CD4-positive, alpha-beta T cell treated with Interleukin-17A for 4 hours (primary cell): Measurements from ENCODE around the gene IFT80.
"Not testable (repeated sequence)": the region's sequence is repeated elsewhere in the genome, so short reads cannot be mapped to it uniquely, and the experiment has no call there.

Experiments
- DNase-seq: peaks from one replicate; pipeline ENCODE4 v3.0.0-alpha.2; 2020; ENCODE audit warnings: mixed read lengths

The IFT80 gene

DNA sequence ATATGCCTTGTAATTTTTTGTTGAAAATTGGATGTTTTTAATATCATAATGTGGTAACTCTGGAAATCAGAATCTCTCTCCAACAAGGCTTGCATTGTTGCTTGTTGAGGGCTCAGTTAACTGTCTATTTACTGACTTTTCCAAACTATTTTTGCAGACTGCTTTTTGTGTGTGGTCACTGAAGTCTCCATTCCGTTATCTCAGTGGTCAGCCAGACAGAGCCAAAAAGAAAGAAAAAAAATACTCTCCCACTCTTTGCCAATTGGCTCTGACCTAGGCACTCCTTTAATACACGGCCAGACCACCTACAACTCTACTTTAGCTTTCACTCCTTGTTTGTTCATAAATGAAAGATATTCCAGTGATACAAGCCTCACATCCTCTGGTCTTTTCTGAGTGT is 52.5 kb downstream of the IFT80 start:
- DNase-seq, result no peak

DNA sequence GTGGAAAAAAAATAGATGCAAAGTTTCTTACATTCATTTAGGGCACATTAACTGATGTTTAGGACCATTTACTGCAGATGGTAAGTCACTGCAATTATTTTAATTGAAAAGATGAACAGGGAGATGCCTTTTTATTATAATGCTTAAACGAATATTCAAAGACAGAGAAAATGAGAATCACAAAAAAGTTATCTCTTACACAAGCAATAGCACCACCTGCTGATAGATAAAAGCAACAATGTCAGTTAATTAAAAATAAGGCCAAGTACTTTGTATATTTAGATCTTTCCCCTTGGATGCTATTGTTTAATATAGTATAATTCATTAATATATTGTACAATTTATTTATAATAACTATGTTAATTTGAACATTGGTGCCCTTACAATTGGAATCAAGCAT is 55.9 kb downstream of the IFT80 start:
- no peak for DNase-seq

DNA sequence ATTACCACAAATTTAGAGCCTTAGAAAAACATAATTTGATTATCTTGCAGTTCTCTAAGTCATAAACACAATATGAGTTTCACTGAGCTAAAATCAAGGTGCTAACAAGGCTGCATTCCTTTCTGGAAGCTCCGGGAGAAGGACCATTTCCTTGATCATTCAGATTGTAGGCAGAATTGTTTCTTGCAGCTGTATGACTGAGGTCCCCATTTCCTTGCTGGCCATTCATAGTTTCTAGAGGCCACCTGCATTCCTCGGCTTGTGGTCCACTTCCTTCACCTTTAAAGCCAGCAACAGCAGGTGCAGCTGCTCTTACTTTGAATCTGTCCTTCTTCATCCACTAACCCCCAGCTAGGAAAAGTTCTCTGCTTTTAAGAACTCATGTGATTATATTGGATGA is 58.7 kb downstream of the IFT80 start:
- DNase-seq, result no peak

DNA sequence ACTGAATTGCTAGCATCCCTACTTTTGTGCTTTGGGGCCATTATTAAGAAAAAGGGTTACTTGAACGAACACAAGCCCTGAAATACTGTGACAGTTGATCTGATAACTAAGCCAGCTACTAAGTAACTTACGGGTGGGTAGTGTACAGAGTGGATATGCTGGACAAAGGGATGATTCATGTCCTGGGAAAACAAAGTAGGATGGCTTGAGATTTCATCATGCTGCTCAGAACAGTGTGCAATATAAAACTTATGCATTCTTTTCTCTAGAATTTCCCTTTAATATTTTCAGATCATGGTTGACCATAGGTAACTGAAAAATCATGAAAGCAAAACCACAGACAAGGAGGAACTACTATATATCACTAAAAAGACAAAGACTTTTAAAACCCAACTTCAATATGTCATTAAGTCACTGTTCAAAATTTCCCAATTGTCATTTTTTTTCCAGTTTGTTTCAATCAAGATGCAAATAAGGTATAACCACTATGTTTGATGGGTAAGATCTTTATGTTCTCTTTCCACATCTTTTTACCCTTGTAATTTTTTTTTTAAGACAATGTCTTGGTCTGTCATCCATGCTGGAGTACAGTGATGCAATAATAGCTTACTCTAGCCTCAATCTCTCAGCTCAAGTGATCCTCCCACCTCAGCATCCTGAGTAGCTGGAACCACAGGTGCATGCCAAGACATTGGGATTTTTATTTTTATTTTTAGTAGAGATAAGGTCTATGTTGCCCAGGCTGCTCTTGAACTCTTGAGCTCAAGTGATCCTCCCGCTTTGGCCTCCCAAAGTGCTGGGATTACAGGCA is 67.7 kb downstream of the IFT80 start:
- DNase-seq, result no peak

DNA sequence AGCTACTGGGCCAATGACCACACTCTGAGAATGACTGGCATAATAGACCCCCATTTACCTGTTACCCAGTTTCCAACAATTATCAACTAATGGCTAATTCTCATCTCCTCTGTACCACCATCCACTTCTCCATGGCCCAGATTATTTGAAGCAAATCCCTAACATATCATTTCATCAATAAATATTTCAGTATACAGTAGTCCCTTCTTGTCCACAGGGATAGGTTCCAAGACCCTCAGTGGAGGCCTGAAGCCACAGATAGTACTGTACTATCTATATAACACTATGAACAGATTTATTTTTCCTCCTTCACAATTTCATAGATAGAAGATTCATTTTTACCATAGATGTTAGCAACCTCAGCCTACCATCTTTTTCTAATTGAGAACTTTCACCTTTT is 68.3 kb downstream of the IFT80 start:
- DNase-seq, result no peak

DNA sequence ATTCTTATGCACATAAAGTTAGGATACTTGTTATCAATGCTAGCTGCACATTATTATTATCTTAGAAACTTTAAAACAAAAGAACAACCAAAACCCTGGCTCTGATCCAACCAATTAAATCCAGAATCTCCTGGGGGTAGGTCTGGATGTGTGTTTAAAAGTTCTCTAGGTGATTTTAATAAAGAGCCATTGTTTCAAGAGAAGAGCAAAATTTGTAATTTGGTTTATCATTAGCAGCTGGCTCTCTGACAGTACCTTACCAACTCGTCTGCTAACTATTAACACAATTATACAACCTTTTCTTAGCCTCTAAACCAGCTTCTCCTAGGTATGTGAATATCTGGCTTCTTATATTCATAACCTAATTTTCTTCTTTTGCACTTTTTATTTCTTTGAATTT is 68.9 kb downstream of the IFT80 start:
- DNase-seq, result no peak

DNA sequence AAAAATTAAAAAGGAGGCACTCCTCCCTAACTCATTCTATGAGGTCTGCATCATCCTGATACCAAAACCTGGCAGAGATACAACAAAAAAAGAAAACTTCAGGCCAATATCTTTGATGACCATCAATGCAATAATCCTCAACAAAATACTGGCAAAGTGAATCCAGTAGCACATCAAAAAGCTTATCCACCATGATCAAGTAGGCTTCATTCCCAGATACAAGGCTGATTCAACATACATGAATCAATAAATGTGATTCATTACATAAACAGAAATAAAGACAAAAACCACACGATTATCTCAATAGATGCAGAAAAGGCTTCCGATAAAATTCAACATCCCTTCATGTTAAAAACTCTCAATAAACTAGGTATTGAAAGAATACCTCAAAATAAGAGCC is 72.7 kb downstream of the IFT80 start:
- DNase-seq, result not testable (repeated sequence)

DNA sequence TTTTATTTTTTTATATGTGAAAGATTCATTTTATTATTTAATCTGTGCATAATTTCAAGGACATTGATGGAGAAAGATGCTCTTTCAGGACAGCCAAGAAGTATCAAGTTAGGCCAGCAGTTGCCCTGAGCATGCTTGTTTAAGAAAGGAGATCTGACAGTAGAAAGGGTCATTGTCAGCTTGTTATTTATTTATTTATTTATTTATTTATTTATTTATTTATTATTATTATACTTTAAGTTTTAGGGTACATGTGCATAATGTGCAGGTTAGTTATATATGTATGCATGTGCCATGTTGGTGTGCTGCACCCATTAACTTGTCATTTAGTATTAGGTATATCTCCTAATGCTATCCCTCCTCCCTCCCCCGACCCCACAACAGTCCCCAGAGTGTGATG is 77.2 kb downstream of the IFT80 start:
- not testable (repeated sequence) for DNase-seq

DNA sequence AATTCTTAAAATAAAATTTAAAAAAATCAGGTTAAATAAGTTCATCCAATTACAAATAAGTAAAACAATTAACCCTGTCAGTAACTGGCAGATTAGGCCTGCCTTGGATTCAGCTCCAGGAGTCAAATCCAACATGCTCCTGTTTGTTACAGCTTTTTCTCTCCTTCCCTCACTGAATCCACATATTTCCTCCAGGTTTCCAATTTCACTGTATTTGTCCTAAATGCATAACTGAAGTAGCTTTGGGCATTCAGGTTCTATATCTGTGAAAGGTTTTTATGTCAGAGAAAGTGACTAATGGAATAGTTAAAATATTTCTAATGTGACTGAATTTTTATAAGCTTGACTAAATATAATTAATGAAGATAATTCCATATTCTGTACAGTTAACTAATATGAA is 79.7 kb downstream of the IFT80 start:
- DNase-seq, result no peak

DNA sequence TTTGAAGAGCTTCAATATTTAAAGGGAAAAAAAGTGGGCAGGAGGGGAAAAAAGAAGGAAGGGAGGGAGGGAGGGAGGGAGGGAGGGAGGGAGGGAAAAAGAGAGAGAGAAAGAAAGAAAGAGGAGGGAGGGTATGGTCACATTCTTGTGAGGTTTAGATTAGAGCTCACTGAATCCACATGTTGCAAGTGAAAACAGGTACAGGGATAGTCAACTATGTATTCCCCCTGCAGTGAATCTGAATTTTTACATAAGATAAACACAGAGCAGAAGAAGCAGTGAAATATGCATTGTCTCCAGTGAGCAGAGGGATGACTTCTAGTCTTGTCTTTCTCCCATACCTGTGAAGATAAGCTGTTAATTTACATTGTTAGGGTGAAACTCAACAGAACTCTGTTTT is 84.0 kb downstream of the IFT80 start:
- DNase-seq, result no peak

DNA sequence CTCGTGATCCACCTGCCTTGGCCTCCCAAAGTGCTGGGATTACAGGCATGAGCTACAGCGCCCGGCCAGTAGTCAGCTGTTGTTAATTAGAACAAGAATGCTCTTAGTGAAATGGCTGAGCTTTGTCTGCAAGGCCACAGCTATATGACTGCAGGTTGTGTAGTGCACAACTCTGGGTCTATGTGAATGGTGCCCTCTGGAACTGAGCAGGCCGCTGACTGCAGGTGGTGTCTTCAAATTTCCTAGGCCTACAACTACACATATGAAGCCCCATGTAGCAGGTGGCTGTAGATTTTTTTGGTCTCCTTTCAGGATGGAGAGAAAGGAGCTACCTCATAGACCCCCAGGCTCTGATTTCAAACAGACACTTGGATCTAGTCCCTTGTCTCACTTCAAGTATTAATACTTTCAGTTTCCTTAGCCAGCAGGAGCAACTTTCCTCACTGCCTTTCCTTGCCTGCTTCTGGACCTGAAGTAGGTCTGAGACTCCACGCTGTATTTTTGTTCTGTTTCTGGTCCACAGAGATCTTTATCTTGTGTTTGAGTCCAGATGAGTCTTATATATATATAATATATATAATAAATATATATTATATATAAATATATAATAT is 86.9 kb downstream of the IFT80 start:
- no peak for DNase-seq

DNA sequence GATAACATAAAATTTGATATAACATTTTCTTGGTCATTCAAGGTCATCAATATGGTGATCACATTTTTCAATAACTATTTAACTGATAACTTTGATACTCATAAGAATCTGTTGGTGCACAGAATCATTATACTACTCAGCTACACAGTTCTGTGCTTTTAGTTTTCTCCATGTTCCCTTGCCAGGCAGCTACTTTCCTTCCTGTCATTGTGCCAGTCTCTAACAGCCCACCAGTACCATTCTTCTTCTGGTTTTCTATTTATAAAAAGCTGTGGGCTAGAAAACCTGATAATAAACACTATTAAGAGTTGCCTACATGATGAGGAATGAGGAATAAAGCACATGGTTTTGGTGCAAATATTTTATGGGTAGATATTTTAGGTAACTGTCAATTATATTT is 96.2 kb downstream of the IFT80 start:
- DNase-seq, result no peak

DNA sequence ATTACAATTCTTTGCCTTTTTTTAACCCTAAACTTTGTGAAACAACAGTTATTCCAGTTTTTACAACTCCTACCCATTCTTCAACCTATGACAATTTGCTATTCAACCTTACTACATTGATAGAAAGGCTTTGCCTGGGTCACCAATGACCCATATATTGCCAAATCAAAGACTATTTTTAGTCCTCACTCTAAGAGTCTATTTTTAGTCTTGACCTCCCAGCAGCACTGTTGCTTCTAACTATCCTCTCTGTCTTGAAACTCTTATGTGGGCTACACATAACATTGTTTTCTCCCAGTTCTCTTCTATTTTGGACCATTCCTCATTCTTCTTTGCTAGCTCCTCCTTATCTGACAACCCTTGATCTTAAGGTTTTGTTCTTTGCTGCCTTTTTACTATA is 102.4 kb downstream of the IFT80 start:
- no peak for DNase-seq

DNA sequence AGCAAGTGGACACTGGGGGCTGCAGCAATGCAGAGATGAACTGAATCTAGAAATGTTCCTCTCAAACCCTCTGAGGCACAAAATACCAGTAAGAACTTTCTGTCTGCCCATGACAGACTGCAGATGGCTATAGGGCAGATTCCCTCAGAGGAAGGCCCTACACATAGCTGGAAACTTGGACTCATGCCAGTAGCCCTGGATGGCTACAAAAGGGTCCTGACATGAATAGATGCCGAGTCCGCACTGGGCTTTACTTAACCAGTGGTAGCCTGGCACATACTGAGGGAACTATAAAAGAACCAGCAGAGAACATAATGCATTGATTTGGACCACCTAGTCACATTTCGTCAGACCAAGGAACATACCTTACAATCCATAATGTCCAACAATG is 107.1 kb downstream of the IFT80 start:
- no peak for DNase-seq

DNA sequence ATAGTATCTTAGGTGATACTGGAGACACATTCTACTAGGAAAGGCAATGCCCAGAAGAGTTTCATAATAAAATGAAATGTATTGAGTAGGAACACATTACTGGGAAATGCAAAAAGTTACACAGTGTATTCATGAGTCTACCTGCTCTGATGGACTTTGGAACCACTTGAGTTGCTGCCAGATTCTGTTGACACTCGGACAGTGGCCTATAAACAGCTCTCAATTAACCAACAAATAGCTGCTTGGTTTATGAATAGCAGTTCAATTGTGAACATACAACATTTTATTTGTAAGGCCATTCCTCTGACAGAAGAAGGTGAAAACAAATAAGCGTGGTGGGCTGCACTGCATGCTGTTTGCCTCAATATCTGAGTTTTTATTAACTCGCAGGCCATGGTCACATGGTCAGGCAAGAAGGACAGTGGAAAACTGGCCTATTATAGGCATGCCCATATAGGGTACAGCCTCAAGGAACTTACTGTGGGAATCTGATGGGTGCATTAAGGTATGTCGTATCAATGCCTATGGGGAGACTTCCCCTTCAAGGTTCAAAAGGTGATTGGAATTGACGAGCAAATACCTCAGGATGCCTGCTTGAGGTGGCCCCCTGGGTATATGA is 107.6 kb downstream of the IFT80 start:
- DNase-seq, result no peak

DNA sequence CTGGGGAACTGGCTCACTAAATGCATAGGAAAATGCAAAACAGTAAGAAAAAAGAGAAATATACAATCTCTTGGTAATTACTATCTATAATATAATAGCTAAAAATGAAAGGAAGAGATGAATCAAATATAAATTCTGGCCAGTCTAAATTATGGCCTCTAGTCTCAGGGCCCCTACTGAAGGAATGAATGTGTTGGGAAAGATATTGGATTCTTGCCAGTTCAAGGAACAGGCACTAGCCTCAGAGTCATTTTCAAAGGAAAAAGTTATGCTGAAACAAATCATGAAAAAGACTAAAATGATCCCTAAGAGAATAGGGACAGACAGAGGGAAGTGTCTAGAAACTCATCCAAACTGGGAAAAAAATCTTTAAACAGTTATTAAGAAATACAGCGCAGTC is 111.4 kb downstream of the IFT80 start:
- no peak for DNase-seq

DNA sequence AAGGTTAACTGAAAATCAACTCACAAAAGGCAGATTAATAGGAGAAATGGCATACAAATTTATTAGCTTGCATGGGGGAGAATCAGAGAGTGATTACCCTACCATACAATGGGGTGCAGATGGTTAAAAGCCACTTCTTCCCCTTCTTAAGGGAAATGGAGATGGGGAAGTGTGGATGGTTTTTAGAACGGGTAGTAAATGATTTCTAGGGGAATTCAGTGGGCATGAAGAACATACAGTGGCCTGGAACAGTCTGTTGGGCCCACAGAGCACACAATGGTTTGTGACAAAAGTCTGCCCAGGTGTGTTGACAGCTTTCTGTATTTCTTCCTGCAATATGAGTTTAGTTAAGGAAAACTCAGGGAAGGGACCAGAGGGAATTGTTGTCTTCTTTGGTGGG is 112.8 kb downstream of the IFT80 start:
- DNase-seq, result no peak

DNA sequence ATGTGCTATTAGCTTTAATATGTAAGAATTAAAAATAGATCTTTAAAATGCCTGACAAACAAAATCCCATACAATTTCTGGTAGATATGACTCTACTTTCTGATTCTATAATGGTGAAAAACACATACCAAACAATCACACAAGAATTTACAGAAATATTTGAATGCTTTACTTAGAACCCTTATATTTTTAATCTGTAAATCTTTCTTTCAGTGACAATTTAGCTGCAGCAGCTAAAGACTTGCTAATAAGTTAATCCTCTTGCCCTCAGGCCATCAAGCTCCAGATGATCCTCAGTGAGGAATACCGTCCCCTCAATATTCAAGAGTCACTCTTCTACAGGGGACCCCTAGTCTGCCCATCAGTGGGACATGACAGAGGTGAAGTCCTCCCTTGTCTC is 118.2 kb downstream of the IFT80 start:
- no peak for DNase-seq

DNA sequence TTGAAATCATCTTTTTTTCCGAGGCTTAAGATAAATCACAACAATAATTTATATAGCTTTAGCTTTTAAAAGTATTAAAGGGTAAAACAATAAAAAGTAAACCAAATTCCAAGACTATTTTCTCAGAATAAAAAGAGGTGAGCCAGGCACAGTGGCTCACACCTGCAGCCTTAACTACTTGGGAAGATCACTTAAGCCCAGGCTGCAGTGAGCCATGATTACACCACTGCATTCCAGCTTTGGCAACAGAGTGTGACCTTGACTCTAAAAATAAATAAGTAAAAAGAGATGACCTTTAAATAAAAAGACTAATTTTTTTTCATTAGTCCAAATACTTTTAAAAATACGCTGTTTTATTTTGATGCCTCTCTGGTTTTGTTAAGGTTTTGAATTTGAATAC is 119.4 kb downstream of the IFT80 start:
- no peak for DNase-seq

DNA sequence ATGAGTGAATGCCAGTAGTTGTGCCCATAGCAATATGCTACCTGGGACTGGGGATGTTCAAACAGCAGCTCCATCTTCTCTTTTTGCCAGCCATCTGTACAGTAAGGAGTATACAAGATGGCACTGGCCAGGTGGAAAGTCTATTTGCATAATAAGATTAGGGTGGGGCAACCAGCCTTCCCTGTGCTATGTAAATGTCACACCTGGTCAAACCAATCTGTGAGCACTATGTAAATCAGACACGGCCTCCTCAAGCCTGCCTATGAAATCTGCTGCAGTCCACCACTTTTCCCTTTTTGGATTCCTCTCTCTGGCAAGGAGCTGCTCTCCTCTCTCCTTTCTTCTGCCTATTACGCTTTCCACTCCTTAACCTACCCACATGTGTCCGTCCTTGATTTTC is 120.8 kb downstream of the IFT80 start:
- no peak for DNase-seq

DNA sequence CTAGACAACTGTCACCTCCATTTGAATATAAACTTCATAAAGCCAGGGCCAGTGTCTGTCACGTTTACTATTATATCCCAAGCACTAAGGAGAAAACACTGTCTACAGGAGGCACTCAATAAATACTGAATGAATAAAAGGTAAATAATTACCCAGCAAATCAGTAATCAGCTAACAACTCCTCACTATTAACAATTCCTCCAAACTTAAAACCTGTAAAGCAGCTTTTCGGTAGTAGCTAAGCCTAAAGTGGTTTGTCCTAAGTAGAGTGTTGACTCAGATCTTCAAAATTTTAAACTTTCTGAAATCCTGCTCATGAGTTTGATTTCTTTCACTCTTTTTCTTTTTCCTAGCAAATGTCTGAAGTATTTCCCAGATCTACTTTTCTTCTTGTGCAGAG is 133.9 kb downstream of the IFT80 start:
- DNase-seq, result no peak

DNA sequence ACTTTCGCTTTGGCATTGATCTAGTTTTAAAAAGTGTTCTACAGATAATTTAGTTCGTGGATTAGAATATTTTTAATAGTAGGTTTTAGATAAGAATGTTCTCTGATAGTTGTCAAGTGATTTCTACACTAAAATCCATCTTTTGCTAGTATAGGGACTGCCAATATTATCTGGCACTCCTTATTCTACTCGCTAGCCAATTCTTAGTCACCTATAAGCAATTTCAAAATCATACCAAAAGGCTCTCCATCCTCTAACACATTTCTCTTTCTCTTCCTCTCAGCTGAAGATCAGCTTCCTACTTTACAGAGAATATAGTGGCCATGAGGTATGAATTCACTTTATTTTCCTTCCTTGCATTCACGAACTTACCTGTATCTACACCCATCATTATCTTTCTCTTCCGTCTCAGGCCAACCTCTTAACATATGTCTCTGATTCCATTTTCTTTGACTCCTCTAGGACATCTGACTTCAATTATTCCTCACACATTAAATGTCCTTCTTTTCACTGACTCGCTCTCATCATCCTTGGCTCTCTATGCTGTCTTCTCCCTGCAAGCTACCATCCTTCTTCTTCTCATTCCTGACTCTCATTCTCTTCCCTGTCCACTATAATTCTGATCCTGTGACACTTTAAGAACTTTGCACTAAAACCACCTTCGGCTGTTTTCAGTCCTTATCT is 138.3 kb downstream of the IFT80 start:
- no peak for DNase-seq

DNA sequence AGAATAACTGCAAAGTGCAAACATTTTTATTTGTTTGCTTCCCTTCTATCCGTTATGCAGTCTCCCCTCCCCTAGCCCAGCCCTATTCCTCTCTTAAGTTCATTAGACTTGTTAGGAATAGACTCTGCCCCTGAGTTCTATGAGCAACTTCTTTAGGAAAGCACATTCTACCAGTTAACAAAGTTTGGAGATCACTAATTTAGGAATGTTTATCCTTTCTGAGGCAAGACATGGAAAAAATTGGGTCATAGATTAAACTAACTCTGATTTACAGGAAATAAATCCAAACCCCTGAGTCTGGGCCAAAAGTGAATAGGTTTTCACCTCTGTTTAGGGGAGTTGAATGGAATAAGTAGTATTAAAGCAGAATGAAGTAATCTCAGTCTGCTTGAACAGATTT is 139.4 kb downstream of the IFT80 start:
- no peak for DNase-seq

DNA sequence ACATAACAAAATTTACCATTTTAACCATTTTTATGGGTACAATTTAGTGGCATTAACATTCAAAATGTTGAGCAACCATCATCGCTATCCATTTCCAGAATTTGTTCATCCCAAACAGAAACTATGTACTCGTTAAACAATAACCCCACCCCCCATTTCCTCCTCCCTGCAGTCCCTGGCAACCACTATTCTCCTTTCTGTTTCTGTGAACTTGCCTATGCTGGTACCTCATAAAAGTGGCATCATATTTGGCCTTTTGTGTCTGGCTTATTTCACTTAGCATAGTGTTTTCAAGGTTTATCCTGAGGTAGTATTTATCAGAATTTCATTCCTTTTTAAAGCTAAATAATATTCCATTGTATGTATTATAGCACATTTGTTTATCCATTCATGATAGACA is 141.4 kb downstream of the IFT80 start:
- DNase-seq, result no peak
